CD14-positive monocyte (primary cell): ENCODE results near the gene CEP131. TPM values are rescaled to one million over a fixed set of nuclear protein-coding genes. Genes with fewer than 3 reads are reported as not detected.

Experiments
- DNase-seq, 3 donors: peaks; one replicate each; pipeline ENCODE4 v3.0.0-alpha.2; 2011 to 2022
- H2AFZ ChIP-seq: 2 replicates; pipeline ENCODE4 v1.6.0; 2012; ENCODE audit warnings: mild to moderate bottlenecking, low read depth, low read length, inconsistent platforms; ENCODE audit not compliant: insufficient read depth, poor library complexity, severe bottlenecking
- H3K27ac ChIP-seq, 2 donors: 1 replicate in 1 of 2; 2 replicates in 1 of 2; pipeline ENCODE4 v1.5.1; 2012 to 2013; ENCODE audit warnings: low read length in 2 of 2, control low read depth in 1 of 2, inconsistent platforms in 1 of 2, low read depth in 1 of 2, mild to moderate bottlenecking in 1 of 2
- H3K27me3 ChIP-seq, 2 donors: one replicate each; pipeline versions ENCODE4 v1.6.0 to v1.6.1; 2011 to 2013; ENCODE audit warnings: low read length in 2 of 2; ENCODE audit not compliant: control insufficient read depth in 2 of 2, insufficient read depth in 2 of 2
- H3K36me3 ChIP-seq, 2 donors: replicated peaks in 1 of 2; 1 replicate in 1 of 2; 2 replicates in 1 of 2; pipeline versions ENCODE4 v1.5.1 to v1.6.1; 2012 to 2013; ENCODE audit warnings: low read length in 2 of 2, control low read depth in 1 of 2, inconsistent platforms in 1 of 2, mild to moderate bottlenecking in 1 of 2; ENCODE audit not compliant: insufficient read depth in 2 of 2, control insufficient read depth in 1 of 2
- H3K4me1 ChIP-seq, 2 donors: 1 replicate in 1 of 2; 2 replicates in 1 of 2; pipeline versions ENCODE4 v1.5.1 to v1.6.1; 2012 to 2013; ENCODE audit warnings: low read length in 2 of 2, control low read depth in 1 of 2, inconsistent platforms in 1 of 2, mild to moderate bottlenecking in 1 of 2, moderate library complexity in 1 of 2; ENCODE audit not compliant: insufficient read depth in 2 of 2, control insufficient read depth in 1 of 2
- H3K4me2 ChIP-seq: replicated peaks from 2 replicates; pipeline ENCODE3; 2012; ENCODE audit warnings: low read length, moderate library complexity, mild to moderate bottlenecking; ENCODE audit not compliant: poor library complexity, severe bottlenecking; ENCODE audit errors: extremely low read depth
- H3K4me3 ChIP-seq, 3 experiments: fragments of 200-600 bp in 1 of 3; sonication (generic) in 1 of 3; replicated peaks in 1 of 3; 1 replicate in 2 of 3; 2 replicates in 1 of 3; pipeline ENCODE4 v1.5.1; 2011 to 2013; ENCODE audit warnings: low read length in 3 of 3, mild to moderate bottlenecking in 3 of 3, control low read depth in 2 of 3, low read depth in 2 of 3, inconsistent platforms in 1 of 3, moderate library complexity in 1 of 3
- H3K79me2 ChIP-seq: 2 replicates; pipeline ENCODE4 v1.6.0; 2012; ENCODE audit warnings: mild to moderate bottlenecking, control low read depth, inconsistent platforms, low read length, moderate library complexity; ENCODE audit not compliant: insufficient read depth
- H3K9ac ChIP-seq: 2 replicates; pipeline ENCODE4 v1.6.0; 2017; ENCODE audit warnings: low read length, mild to moderate bottlenecking; ENCODE audit not compliant: insufficient read depth, poor library complexity, severe bottlenecking
- H3K9me3 ChIP-seq, 2 donors: replicated peaks in 1 of 2; 1 replicate in 1 of 2; 2 replicates in 1 of 2; pipeline versions ENCODE4 v1.5.1 to v1.6.1; 2012 to 2013; ENCODE audit warnings: low read length in 2 of 2, control low read depth in 1 of 2; ENCODE audit not compliant: control insufficient read depth in 1 of 2, insufficient read depth in 1 of 2
- H4K20me1 ChIP-seq: 2 replicates; pipeline ENCODE4 v1.6.0; 2012; ENCODE audit warnings: mild to moderate bottlenecking, low read length, control low read depth, moderate library complexity; ENCODE audit not compliant: insufficient read depth
- H3K27ac Mint-ChIP-seq, 7 donors: one replicate each; pipeline ENCODE4 v1.8.0; 2020; ENCODE audit warnings: mild to moderate bottlenecking in 7 of 7, mixed read lengths in 7 of 7, moderate library complexity in 6 of 7, inconsistent platforms in 2 of 7
- H3K27me3 Mint-ChIP-seq, 3 donors: one replicate each; pipeline ENCODE4 v1.8.0; 2021 to 2022; ENCODE audit warnings: low read depth in 3 of 3, mild to moderate bottlenecking in 3 of 3, mixed read lengths in 3 of 3, moderate library complexity in 3 of 3, inconsistent platforms in 1 of 3
- H3K36me3 Mint-ChIP-seq, 2 donors: one replicate each; pipeline ENCODE4 v1.8.0; 2020; ENCODE audit warnings: mixed read lengths in 2 of 2, inconsistent platforms in 1 of 2, mild to moderate bottlenecking in 1 of 2
- H3K4me1 Mint-ChIP-seq: one replicate; pipeline ENCODE4 v1.8.0; 2020; ENCODE audit warnings: mild to moderate bottlenecking, mixed read lengths
- H3K4me3 Mint-ChIP-seq, 2 donors: one replicate each; pipeline ENCODE4 v1.8.0; 2020; ENCODE audit warnings: mild to moderate bottlenecking in 2 of 2, mixed read lengths in 2 of 2, moderate library complexity in 1 of 2
- H3K9me3 Mint-ChIP-seq, 7 donors: one replicate each; pipeline ENCODE4 v1.8.0; 2020 to 2022; ENCODE audit warnings: mixed read lengths in 7 of 7, mild to moderate bottlenecking in 6 of 7, moderate library complexity in 6 of 7, inconsistent platforms in 2 of 7
- WGBS: methylation state at CpG from one replicate; pipeline ENCODE4 v1.1.5; 2013; ENCODE audit warnings: missing lambda C conversion rate; ENCODE audit not compliant: insufficient coverage; 5-methylcytosine and 5-hydroxymethylcytosine counted together
- intact Hi-C, 2 donors: fragments of 100-400 bp; cut with micrococcal nuclease; formaldehyde crosslinking; loops; one replicate each; pipeline versions ENCODE4 v1.15.0 to v1.15.1; 2023
- polyA plus RNA-seq, 3 donors: library from polyadenylated mRNA; depleted of rRNA in 1 of 3; unstranded in 2 of 3; stranded (reverse) in 1 of 3; fragments of 300-500 nt in 2 of 3; fragments of >200 nt in 1 of 3; fragmentation: Illumina TruSeq in 2 of 3; gene quantifications; 1 replicate in 2 of 3; 2 replicates in 1 of 3; pipeline ENCODE4 v1.2.3, GENCODE V29; 2012 to 2021
- TF ChIP-seq, protein P1 (sequence below): fragments of 200-600 bp; IDR thresholded peaks from one replicate; pipeline ENCODE4 v1.8.0; 2022; ENCODE audit warnings: antibody characterized with exemption, mild to moderate bottlenecking

CEP131 gene
- polyA plus RNA-seq, 3 donors = 0.69 to 9.7 (median 1.0) TPM

- no peak overlapping the region for H3K27ac Mint-ChIP-seq
- H3K4me3 Mint-ChIP-seq = no peak overlapping the region
- H3K79me2 ChIP-seq = no peaks in the 10 kb centered on the region
- WGBS = 94% methylated on average over 20 of the region's 34 CpGs
- TF ChIP-seq, protein P1, sequence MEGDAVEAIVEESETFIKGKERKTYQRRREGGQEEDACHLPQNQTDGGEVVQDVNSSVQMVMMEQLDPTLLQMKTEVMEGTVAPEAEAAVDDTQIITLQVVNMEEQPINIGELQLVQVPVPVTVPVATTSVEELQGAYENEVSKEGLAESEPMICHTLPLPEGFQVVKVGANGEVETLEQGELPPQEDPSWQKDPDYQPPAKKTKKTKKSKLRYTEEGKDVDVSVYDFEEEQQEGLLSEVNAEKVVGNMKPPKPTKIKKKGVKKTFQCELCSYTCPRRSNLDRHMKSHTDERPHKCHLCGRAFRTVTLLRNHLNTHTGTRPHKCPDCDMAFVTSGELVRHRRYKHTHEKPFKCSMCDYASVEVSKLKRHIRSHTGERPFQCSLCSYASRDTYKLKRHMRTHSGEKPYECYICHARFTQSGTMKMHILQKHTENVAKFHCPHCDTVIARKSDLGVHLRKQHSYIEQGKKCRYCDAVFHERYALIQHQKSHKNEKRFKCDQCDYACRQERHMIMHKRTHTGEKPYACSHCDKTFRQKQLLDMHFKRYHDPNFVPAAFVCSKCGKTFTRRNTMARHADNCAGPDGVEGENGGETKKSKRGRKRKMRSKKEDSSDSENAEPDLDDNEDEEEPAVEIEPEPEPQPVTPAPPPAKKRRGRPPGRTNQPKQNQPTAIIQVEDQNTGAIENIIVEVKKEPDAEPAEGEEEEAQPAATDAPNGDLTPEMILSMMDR = no peak
- no peaks in the 10 kb centered on the region for H3K4me1 ChIP-seq
- H3K4me3 ChIP-seq = no peak overlapping the region
- H3K4me1 Mint-ChIP-seq = no peaks in the 10 kb centered on the region
- H3K9me3 Mint-ChIP-seq = no peaks in the 10 kb centered on the region
- no peaks in the 10 kb centered on the region for H4K20me1 ChIP-seq
- no peaks in the 10 kb centered on the region for H3K27me3 Mint-ChIP-seq
- peaks cover 0 to 3% of the 10 kb centered on the region in 2 donors for H3K36me3 ChIP-seq
- no peak overlapping the region for H3K27ac ChIP-seq
- no peak overlapping the region for H2AFZ ChIP-seq
- no peak overlapping the region for H3K9ac ChIP-seq
- no peaks in the 10 kb centered on the region for H3K9me3 ChIP-seq
- no peak for DNase-seq
- intact Hi-C loops = no loop called here
- H3K4me2 ChIP-seq = no peak overlapping the region
- H3K27me3 ChIP-seq = no peaks in the 10 kb centered on the region
- peaks cover 2 to 25% of the 10 kb centered on the region in 2 donors for H3K36me3 Mint-ChIP-seq
Observed at GRCh38 chr17:81192386-81193050, 30.2 kb downstream of the CEP131 start.

DNA sequence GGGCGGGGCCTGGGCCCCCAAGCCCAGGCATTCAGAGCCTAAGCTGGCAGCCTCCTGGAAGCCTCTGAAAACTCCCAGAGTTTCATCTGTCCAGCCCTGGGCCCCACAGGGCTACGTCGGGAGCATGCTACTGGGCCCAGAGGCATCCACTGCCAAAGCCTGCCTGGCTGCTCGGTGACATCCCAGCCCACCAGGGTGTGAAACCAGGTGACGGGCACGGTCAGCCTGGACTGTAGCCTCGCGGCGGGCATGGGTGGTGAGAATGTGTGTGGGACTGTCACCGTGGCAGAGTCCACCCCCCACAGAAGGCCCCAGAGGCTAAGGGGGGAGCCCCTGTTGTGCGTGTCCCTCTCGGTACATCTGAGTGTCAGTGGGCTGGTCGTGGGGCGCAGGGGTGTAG, 31.1 kb downstream of the CEP131 start:
- peaks cover 2 to 25% of the 10 kb centered on the region in 2 donors for H3K36me3 Mint-ChIP-seq
- H3K27ac Mint-ChIP-seq = no peak overlapping the region
- H3K9me3 Mint-ChIP-seq = no peaks in the 10 kb centered on the region
- no peaks in the 10 kb centered on the region for H3K79me2 ChIP-seq
- H3K9me3 ChIP-seq = no peaks in the 10 kb centered on the region
- no peaks in the 10 kb centered on the region for H3K27me3 ChIP-seq
- H3K27ac ChIP-seq = no peak overlapping the region
- H3K4me3 ChIP-seq = no peak overlapping the region
- no peaks in the 10 kb centered on the region for H3K27me3 Mint-ChIP-seq
- H2AFZ ChIP-seq = no peak overlapping the region
- no peaks in the 10 kb centered on the region for H4K20me1 ChIP-seq
- DNase-seq = no peak
- WGBS = 97% methylated on average over 8 of the region's 14 CpGs
- intact Hi-C loops = no loop called here
- H3K9ac ChIP-seq = no peak overlapping the region
- no peaks in the 10 kb centered on the region for H3K4me1 Mint-ChIP-seq
- peaks cover 0 to 3% of the 10 kb centered on the region in 2 donors for H3K36me3 ChIP-seq
- H3K4me2 ChIP-seq = no peak overlapping the region
- H3K4me3 Mint-ChIP-seq = no peak overlapping the region
- no peaks in the 10 kb centered on the region for H3K4me1 ChIP-seq
- TF ChIP-seq, protein P1 = no peak
